K562 (cell line): ENCODE data around the gene OR52M1. TPM values are rescaled to one million over a fixed set of nuclear protein-coding genes. Genes with fewer than 3 reads are reported as not detected.

ENCODE experiments used
- ATAC-seq: fragments of 200-7000 bp; cut with Tn5 transposase; 3 replicates; pipeline ENCODE4 v1.9.1; 2020; ENCODE audit warnings: moderate library complexity
- BruUV-seq: library from RNA; stranded (reverse); fragments of 400-500 nt; replicated peaks from 2 replicates; lab custom pipeline; 2021; lab: Mats Ljungman, UMichigan
- CTCF ChIA-PET: fragments of 300-600 bp; formaldehyde crosslinking; extraction: SDS; loops from one replicate; lab custom pipeline; 2021; ENCODE audit warnings: low intra/inter-chr PET ratio; lab: Yijun Ruan, JAX
- POLR2A ChIA-PET: fragments of 300-600, 350-650 bp; sonication (Branson Sonifier 250); formaldehyde crosslinking; extraction: SDS; loops from one replicate; lab custom pipeline; 2021; ENCODE audit warnings: antibody characterized with exemption, inconsistent platforms; lab: Yijun Ruan, JAX
- DNase-seq, 4 experiments: peaks; one replicate each; pipeline versions ENCODE4 v3.0.0 to v3.0.0-alpha.2; 2011 to 2018; ENCODE audit warnings: low spot score in 3 of 4, mixed read lengths in 3 of 4; ENCODE audit errors: extremely low read depth in 1 of 4
- FAIRE-seq: peaks from 2 replicates; lab custom pipeline; 2011; peaks lifted over from hg19 to GRCh38; lab: Jason Lieb, UNC
- H2AFZ ChIP-seq: 2 replicates; pipeline ENCODE4 v1.6.0; 2011; ENCODE audit warnings: low read depth, low read length, control low read depth, inconsistent platforms
- H3K27ac ChIP-seq: fragments of 200-600 bp; 3 replicates; pipeline ENCODE4 v1.8.0; 2011; ENCODE audit warnings: low read depth, mild to moderate bottlenecking, control low read depth, inconsistent platforms, low read length, moderate library complexity, mixed read lengths; ENCODE audit errors: extremely low read depth
- H3K27me3 ChIP-seq, 2 experiments: fragments of 300-600 bp in 1 of 2; 2 replicates in 1 of 2; 3 replicates in 1 of 2; pipeline versions ENCODE4 v1.6.0 to v1.8.0; 2011; ENCODE audit warnings: inconsistent platforms in 2 of 2, low read length in 2 of 2, mild to moderate bottlenecking in 1 of 2, mixed read lengths in 1 of 2, moderate library complexity in 1 of 2; ENCODE audit not compliant: control insufficient read depth in 2 of 2, insufficient read depth in 2 of 2
- H3K36me3 ChIP-seq: fragments of 300-600 bp; 3 replicates; pipeline ENCODE4 v1.8.0; 2011; ENCODE audit warnings: mild to moderate bottlenecking, low read length, inconsistent platforms; ENCODE audit not compliant: control insufficient read depth, insufficient read depth
- H3K4me1 ChIP-seq, 2 experiments: fragments of 200-600 bp in 1 of 2; replicated peaks in 1 of 2; 2 replicates in 1 of 2; 3 replicates in 1 of 2; pipeline versions ENCODE4 v1.5.1 to v1.8.0; 2011; ENCODE audit warnings: inconsistent platforms in 2 of 2, low read length in 2 of 2, mild to moderate bottlenecking in 1 of 2, mixed read lengths in 1 of 2, moderate library complexity in 1 of 2; ENCODE audit not compliant: control insufficient read depth in 2 of 2, insufficient read depth in 2 of 2
- H3K4me2 ChIP-seq: 2 replicates; pipeline ENCODE4 v1.6.1; 2011; ENCODE audit warnings: low read length, control low read depth, inconsistent platforms, mixed read lengths; ENCODE audit not compliant: insufficient read depth
- H3K4me3 ChIP-seq: fragments of 200-600 bp; sonication (generic), shearing (Covaris generic); 2 replicates; pipeline ENCODE4 v1.5.1; 2016; ENCODE audit warnings: control low read depth, inconsistent platforms
- H3K79me2 ChIP-seq: fragments of 200-600 bp; 3 replicates; pipeline ENCODE4 v1.8.0; 2011; ENCODE audit warnings: low read length, inconsistent platforms; ENCODE audit not compliant: control insufficient read depth, insufficient read depth
- H3K9ac ChIP-seq, 2 experiments: 2 replicates each; pipeline versions ENCODE4 v1.6.0 to v1.6.1; 2011; ENCODE audit warnings: low read depth in 2 of 2, low read length in 2 of 2, control low read depth in 1 of 2, inconsistent platforms in 1 of 2, mild to moderate bottlenecking in 1 of 2, mixed read lengths in 1 of 2; ENCODE audit not compliant: insufficient read depth in 1 of 2
- H3K9me1 ChIP-seq: one replicate; pipeline ENCODE4 v1.6.0; 2011; ENCODE audit warnings: inconsistent platforms, mild to moderate bottlenecking, low read length, moderate library complexity; ENCODE audit not compliant: control insufficient read depth, insufficient read depth
- H3K9me3 ChIP-seq: replicated peaks from 2 replicates; pipeline ENCODE4 v1.5.1; 2011; ENCODE audit warnings: low read depth, low read length, inconsistent platforms; ENCODE audit not compliant: control insufficient read depth, insufficient read depth
- H4K20me1 ChIP-seq: replicated peaks from 2 replicates; pipeline ENCODE4 v1.6.1; 2011; ENCODE audit warnings: low read length, inconsistent platforms, mixed read lengths; ENCODE audit not compliant: control insufficient read depth, insufficient read depth
- CBX8 ChIP-seq: fragments of 200-600 bp; sonication (generic); IDR thresholded peaks from 2 replicates; pipeline ENCODE4 v1.6.1; 2012; ENCODE audit warnings: borderline replicate concordance, mixed run types, low read depth, mild to moderate bottlenecking, moderate library complexity, mixed read lengths, low read length, control low read depth, inconsistent platforms; ENCODE audit not compliant: poor library complexity, severe bottlenecking; ENCODE audit errors: extremely low read depth
- CREB3L1 ChIP-seq: fragments of 450-650 bp; IDR thresholded peaks from 2 replicates; pipeline ENCODE4 v1.6.1; 2014; ENCODE audit warnings: low read depth, mild to moderate bottlenecking, moderate library complexity, borderline replicate concordance
- ELK3 ChIP-seq: fragments of 450-650 bp; formaldehyde crosslinking; IDR thresholded peaks from 2 replicates; pipeline ENCODE4 v1.4.0; 2020; ENCODE audit warnings: mild to moderate bottlenecking
- EP400 ChIP-seq: fragments of 450-650 bp; IDR thresholded peaks from 2 replicates; pipeline ENCODE4 v1.6.1; 2017; ENCODE audit warnings: antibody characterized with exemption, mild to moderate bottlenecking, moderate library complexity
- GTF2F1 ChIP-seq: IDR thresholded peaks from 2 replicates; pipeline ENCODE4 v1.6.1; 2011; ENCODE audit warnings: low read depth, low read length, improper control_type of control experiment
- KAT2B ChIP-seq: IDR thresholded peaks from one replicate; pipeline ENCODE4 v1.6.1; 2012; ENCODE audit warnings: low read depth, mild to moderate bottlenecking, control low read depth, inconsistent platforms, low read length, moderate library complexity
- PPARD ChIP-seq: fragments of 250-450 bp; sonication (Bioruptor Pico); IDR thresholded peaks from 2 replicates; pipeline ENCODE4 v1.8.0; 2022; ENCODE audit warnings: inconsistent platforms, mild to moderate bottlenecking, moderate library complexity
- RBM22 ChIP-seq: fragments of 200-400 bp; formaldehyde crosslinking; IDR thresholded peaks from 2 replicates; pipeline ENCODE4 v1.6.1; 2018; ENCODE audit warnings: low read length, low read depth; ENCODE audit not compliant: poor library complexity, severe bottlenecking
- TCF7 ChIP-seq: sonication (generic); IDR thresholded peaks from 2 replicates; pipeline ENCODE4 v1.6.1; 2016; ENCODE audit warnings: antibody characterized with exemption, borderline replicate concordance
- ZNF41 ChIP-seq: fragments of 250-450 bp; sonication (Bioruptor Pico); conservative IDR thresholded peaks from 2 replicates; pipeline ENCODE4 v1.4.0; 2020; ENCODE audit warnings: mild to moderate bottlenecking
- ZNF518B ChIP-seq: fragments of 250-450 bp; sonication (Bioruptor Pico); IDR thresholded peaks from 2 replicates; pipeline ENCODE4 v1.5.0; 2021; ENCODE audit warnings: mild to moderate bottlenecking, moderate library complexity
- WGBS: fragments of 100-300 bp; shearing (Covaris generic); methylation state at CpG from one replicate; pipeline ENCODE4 v1.1.6; 2016; ENCODE audit warnings: low coverage, mixed read lengths; ENCODE audit not compliant: insufficient coverage; ENCODE audit errors: missing lambda C conversion rate; 5-methylcytosine and 5-hydroxymethylcytosine counted together
- in situ Hi-C: fragments of 300-500 bp; cut with MboI; formaldehyde crosslinking; loops from 4 replicates; pipeline ENCODE4 v1.15.0; 2018; ENCODE audit warnings: inconsistent platforms, mixed read lengths
- intact Hi-C: fragments of 100-400 bp; cut with micrococcal nuclease; formaldehyde crosslinking; loops from 2 replicates; pipeline ENCODE4 v1.14.2; 2022
- polyA plus RNA-seq, 8 experiments: library from polyadenylated mRNA; depleted of rRNA in 4 of 8; stranded (reverse) in 5 of 8; unstranded in 3 of 8; fragments of >200 nt; fragmentation: Nextera tagmentation in 2 of 8; fragmentation: Illumina TruSeq in 1 of 8; extraction: Ambion mirVana in 2 of 8; extraction: Trizol in 1 of 8; gene quantifications; 2 replicates each; pipeline versions ENCODE4 v1.2.1 to v1.2.3, GENCODE V29; 2011 to 2014; ENCODE audit warnings: inconsistent platforms in 1 of 8, missing spikeins in 1 of 8
- total RNA-seq, 7 experiments: library from RNA; depleted of rRNA in 6 of 7; stranded (reverse); fragments of >200 nt in 6 of 7; fragmentation: Illumina TruSeq in 2 of 7; extraction: Trizol in 2 of 7; gene quantifications; 2 replicates each; pipeline versions ENCODE4 v1.2.1 to v1.2.3, GENCODE V29; 2011 to 2021; ENCODE audit warnings: low replicate concordance in 1 of 7

OR52M1 gene
- total and polyA plus RNA-seq, 9 of the 15 experiments (the other 6 are each of a cell fraction or from before 2014, with no cell fraction given), result not detected

GRCh38 chr11:4547416-4547815, 2.4 kb downstream of the OR52M1 start:
- Histone ChIP-seq H3K27ac (no peak overlapping the region), H3K4me1 (no peaks in the 10 kb centered on the region), H3K4me2 (no peak overlapping the region), H3K79me2 (no peaks in the 10 kb centered on the region), H3K9ac (no peak overlapping the region), H4K20me1 (no peaks in the 10 kb centered on the region), H3K9me1 (no peaks in the 10 kb centered on the region), H3K36me3 (no peaks in the 10 kb centered on the region), H3K27me3 (peaks cover 0 to 11% of the 10 kb centered on the region in 2 experiments; a peak in 2 of 5 replicates), H3K9me3 (no peaks in the 10 kb centered on the region), H3K4me3 (no peak overlapping the region), H2AFZ (no peak overlapping the region)
- DNase-seq (no peak), FAIRE-seq (no peak), ATAC-seq (no peak)
- no TSS peak for BruUV-seq
- intact Hi-C loops, result no loop called here
- ChIA-PET CTCF (no interaction called here), POLR2A (no interaction called here)
- in situ Hi-C loops, result loop anchor here (10.0 kb wide), 1 partner anchor 363 kb away; no protein-coding TSS in a partner anchor
- WGBS, result 0% methylated on average over 4 of the region's 4 CpGs
- TF ChIP-seq ZNF41 (CRISPR knock-in tag) (no peak), ZNF518B (no peak), CBX8 (no peak), TCF7 (no peak), EP400 (no peak), PPARD (CRISPR knock-in tag) (no peak), KAT2B (no peak), RBM22 (no peak), GTF2F1 (no peak), CREB3L1 (no peak), ELK3 (CRISPR knock-in tag) (no peak)
